Stimulated activated naive CD8-positive, alpha-beta T cell treated with anti-CD3 and anti-CD28 coated beads, Interleukin-15, amount 100 ng/mL, for 72 hours (primary cell): ENCODE data around the gene TRMO.
"Not testable (repeated sequence)": the region's sequence is repeated elsewhere in the genome, so short reads cannot be mapped to it uniquely, and the experiment has no call there.

Experiments used
- ATAC-seq: fragments of 150-1000 bp; cut with Tn5 transposase; 2 replicates; pipeline ENCODE4 v1.10.0; 2021; ENCODE audit warnings: mild to moderate bottlenecking, moderate library complexity
- DNase-seq, 2 donors: peaks; one replicate each; pipeline ENCODE4 v3.0.0; 2021 to 2022
- H3K27ac Mint-ChIP-seq, 2 donors: one replicate each; pipeline ENCODE4 v1.8.0; 2022; ENCODE audit warnings: mild to moderate bottlenecking in 2 of 2, mixed read lengths in 2 of 2, moderate library complexity in 2 of 2
- H3K27me3 Mint-ChIP-seq: one replicate; pipeline ENCODE4 v1.8.0; 2022; ENCODE audit warnings: mixed read lengths
- H3K4me1 Mint-ChIP-seq: one replicate; pipeline ENCODE4 v1.8.0; 2022; ENCODE audit warnings: mild to moderate bottlenecking, mixed read lengths
- H3K4me3 Mint-ChIP-seq, 2 donors: one replicate each; pipeline ENCODE4 v1.8.0; 2022; ENCODE audit warnings: mild to moderate bottlenecking in 2 of 2, mixed read lengths in 2 of 2, moderate library complexity in 1 of 2
- H3K9me3 Mint-ChIP-seq, 2 donors: one replicate each; pipeline ENCODE4 v1.8.0; 2022; ENCODE audit warnings: mixed read lengths in 2 of 2

The TRMO gene

DNA sequence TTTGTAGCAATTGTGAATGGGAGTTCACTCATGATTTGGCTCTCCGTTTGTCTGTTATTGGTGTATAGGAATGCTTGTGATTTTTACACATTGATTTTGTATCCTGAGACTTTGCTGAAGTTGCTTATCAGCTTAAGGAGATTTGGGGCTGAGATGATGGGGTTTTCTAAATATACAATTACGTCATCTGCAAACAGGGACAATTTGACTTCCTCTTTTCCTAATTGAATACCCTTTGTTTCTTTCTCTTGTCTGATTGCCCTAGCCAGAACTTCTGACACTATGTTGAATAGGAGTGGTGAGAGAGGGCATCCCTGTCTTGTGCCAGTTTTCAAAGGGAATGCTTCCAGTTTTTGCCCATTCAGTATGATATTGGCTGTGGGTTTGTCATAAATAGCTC lies 24.8 kb upstream of the TRMO start:
- not testable (repeated sequence) for H3K4me3 Mint-ChIP-seq, DNase-seq, H3K4me1 Mint-ChIP-seq, H3K27ac Mint-ChIP-seq, H3K9me3 Mint-ChIP-seq, ATAC-seq, H3K27me3 Mint-ChIP-seq

DNA sequence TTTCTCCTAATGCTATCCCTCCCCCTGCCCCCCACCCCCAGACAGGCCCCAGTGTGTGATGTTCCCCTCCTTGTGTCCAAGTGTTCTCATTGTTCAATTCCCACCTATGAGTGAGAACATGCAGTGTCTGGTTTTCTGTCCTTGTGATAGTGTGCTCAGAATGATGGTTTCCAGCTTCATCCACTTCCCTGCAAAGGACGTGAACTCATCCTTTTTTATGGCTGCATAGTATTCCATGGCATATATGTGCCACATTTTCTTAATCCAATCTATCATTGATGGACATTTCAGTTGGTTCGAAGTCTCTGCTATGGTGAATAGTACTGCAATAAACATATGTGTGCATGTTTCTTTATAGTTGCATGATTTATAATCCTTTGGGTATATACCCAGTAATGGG lies 23.2 kb upstream of the TRMO start:
- not testable (repeated sequence) for H3K9me3 Mint-ChIP-seq, H3K27me3 Mint-ChIP-seq, H3K4me3 Mint-ChIP-seq, ATAC-seq, H3K4me1 Mint-ChIP-seq, DNase-seq, H3K27ac Mint-ChIP-seq

DNA sequence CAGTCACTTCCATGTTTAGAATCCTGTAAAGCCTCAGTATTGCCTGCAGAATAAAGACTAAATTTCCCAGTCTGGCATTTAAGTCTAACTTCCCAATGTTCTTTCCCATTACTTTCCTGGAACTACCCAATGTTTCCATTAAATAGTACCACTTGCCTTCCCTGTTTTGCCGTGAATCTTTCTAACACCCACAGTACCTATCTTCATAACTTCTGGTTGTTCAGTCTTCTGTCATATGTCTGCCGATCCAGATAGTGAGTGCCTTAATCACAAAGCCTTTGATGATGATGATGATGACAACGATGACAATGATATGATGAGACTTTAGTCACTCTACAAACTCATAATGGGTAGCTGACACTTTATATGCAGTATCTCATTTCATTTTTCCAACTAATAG lies 22.3 kb upstream of the TRMO start:
- H3K4me3 Mint-ChIP-seq = no peak overlapping the region
- H3K27me3 Mint-ChIP-seq = no peaks in the 10 kb centered on the region
- H3K4me1 Mint-ChIP-seq = no peaks in the 10 kb centered on the region
- DNase-seq (no peak), ATAC-seq (no peak)
- H3K27ac Mint-ChIP-seq = no peak overlapping the region
- H3K9me3 Mint-ChIP-seq = no peaks in the 10 kb centered on the region

DNA sequence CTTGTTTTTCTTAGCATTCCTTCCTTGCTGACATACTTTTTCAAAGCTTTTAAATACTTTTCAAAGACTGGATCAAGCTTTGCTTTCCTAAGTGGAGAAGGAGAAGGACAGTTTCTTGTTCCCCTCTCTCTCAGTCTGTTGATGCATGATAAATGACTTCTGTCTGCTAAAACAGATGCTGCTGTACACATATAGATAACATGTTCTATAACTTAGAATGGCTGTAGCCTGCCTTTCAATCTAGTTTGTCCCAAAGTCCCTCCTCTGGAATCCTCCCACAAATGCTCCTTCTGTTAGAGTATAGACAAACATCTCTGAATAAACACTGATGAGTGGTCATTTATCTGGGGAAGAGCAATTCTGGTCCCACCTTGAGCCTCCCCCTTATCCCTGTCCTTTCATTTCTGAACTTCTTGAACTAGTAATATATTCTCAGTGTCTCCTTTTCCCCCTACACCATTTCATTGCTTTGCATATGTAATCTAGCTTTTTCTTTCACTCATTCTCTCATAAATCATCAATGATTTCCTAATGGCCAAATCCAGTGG lies 21.1 kb upstream of the TRMO start:
- DNase-seq = no peak

DNA sequence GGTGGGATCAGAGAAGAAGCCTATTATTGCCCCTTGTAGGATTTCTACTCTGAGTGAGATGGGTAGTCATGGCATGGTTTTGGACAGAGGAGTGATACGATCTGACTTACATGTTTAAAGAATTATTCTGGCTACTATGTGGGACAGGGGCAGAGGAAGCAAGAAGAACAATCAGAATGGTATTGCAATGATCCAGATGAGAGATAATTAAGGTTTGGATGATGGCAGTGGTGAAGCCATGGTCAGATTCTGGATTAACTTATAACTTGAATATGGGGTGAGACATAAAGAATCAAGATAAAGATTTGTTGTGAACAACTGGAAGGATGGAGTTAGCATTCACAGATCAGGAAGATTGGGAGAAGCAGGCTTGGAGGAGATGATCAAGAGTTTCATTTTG lies 19.0 kb upstream of the TRMO start:
- Mint-ChIP-seq H3K9me3 (no peaks in the 10 kb centered on the region), H3K4me3 (no peak overlapping the region), H3K4me1 (peaks cover 15% of the 10 kb centered on the region), H3K27ac (no peak overlapping the region), H3K27me3 (no peaks in the 10 kb centered on the region)
- DNase-seq (no peak), ATAC-seq (no peak)

More for the DNA sequence above, 21.1 kb upstream of the TRMO start:
- Mint-ChIP-seq H3K27ac (no peak overlapping the region), H3K4me3 (no peak overlapping the region), H3K27me3 (no peaks in the 10 kb centered on the region), H3K9me3 (no peaks in the 10 kb centered on the region), H3K4me1 (peaks cover 6% of the 10 kb centered on the region)
- no peak for ATAC-seq

DNA sequence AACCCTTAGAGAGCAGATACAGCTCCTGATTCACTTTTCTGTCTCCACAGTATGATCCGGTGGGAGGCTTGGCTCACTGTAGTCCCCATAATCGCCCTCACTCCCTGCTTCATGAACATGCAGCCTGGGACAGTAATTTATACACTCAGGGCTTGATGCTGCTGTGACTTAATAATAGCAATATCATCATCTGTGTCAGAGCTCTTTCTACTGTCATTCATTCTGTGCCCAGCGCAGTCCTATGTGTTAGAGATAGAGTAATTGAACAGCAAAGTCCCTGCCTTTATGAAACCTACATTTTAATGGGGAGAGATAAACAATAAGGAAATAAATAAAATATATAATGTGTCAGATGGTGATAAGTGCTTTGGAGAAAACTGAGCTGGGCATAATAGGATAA lies 18.4 kb upstream of the TRMO start:
- H3K27me3 Mint-ChIP-seq = no peaks in the 10 kb centered on the region
- no peak overlapping the region for H3K27ac Mint-ChIP-seq
- peaks cover 21% of the 10 kb centered on the region for H3K4me1 Mint-ChIP-seq
- no peak overlapping the region for H3K4me3 Mint-ChIP-seq
- no peak for DNase-seq
- ATAC-seq = no peak
- no peaks in the 10 kb centered on the region for H3K9me3 Mint-ChIP-seq

DNA sequence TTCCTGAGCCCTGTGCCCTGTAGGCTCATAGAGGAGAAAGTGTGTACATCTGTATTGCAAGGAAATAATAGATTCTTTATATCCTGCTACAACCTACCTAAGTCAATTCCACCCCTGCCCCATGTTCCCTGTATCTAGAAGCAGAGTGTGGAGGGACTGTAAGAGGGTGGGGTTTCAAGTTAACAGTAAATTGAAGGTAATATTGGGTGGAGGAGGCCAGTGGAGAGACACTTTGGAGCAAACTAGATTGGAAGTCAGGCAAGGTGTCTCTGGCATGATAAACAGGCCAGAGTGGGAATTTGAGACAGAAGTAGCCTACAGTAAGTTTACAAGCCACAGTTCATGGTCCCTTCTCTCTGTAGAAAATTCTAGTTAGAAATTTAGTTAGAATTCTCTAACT lies 17.9 kb upstream of the TRMO start:
- DNase-seq (no peak), ATAC-seq (no peak)
- H3K27me3 Mint-ChIP-seq = no peaks in the 10 kb centered on the region
- peaks cover 26% of the 10 kb centered on the region for H3K4me1 Mint-ChIP-seq
- no peaks in the 10 kb centered on the region for H3K9me3 Mint-ChIP-seq
- no peak overlapping the region for H3K27ac Mint-ChIP-seq
- H3K4me3 Mint-ChIP-seq = no peak overlapping the region

DNA sequence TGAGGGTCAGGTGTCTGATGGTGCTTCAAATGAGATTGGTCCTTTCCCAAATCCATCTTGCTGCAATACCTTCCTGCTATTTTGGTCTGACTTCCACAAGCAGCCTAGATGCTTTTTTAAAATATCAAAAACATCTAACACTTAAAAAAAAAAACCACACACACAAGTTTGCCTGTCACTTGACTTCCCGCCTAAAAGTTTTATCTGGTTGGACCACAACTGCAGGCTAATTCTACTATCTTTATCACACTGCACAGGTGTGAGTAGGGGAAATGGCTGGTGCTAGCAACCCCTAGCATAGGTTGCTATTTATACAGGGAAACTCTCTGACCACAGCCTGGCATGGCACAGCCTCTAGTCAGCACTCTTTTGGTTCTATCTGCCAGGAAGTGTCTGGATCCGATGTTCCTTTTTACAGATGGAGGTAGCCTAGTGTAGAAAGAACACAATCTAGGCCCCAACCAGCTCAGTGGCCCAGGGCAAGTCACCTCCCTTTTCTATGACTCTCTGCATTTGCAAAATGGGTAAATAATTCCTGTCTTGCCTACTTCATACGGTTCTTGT lies 15.9 kb upstream of the TRMO start, which contains the start of gene HEMGN:
Gene HEMGN (minus strand): TSS at position 92 of the 564 bp plus-strand sequence. CDS start 36 bp downstream, at position 56.
- Mint-ChIP-seq H3K27me3 (no peaks in the 10 kb centered on the region), H3K4me3 (peak within 1 kb of the TSS; percentile 33 to 59), H3K4me1 (peaks cover 43% of the 10 kb centered on the region), H3K27ac (peak within 1 kb of the TSS; percentile 60 to 82), H3K9me3 (no peaks in the 10 kb centered on the region)
- DNase-seq = peak in 1 of 2 donors; percentile 37
- ATAC-seq = peak; percentile 91

DNA sequence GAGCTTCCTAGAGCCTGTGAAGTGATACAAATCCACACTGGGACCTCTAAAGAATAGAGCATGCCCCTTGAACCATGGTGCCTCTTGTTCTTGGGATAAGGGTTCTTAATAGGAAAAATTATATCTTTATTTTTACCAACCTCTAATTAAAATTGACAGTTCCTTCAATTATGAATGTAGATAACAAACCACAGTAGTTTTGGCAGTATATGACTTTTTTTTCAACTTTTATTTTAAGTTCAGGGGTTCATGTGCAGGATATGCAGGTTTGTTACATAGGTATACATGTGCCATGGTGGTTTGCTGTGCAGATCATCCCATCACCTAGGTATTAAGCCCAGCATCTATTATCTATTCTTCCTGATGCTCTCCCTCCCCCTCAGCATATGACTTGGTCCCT lies 14.7 kb upstream of the TRMO start:
- Mint-ChIP-seq H3K9me3 (no peaks in the 10 kb centered on the region), H3K27me3 (no peaks in the 10 kb centered on the region), H3K4me1 (peaks cover 43% of the 10 kb centered on the region), H3K27ac (no peak overlapping the region), H3K4me3 (no peak overlapping the region)
- DNase-seq (no peak), ATAC-seq (no peak)

DNA sequence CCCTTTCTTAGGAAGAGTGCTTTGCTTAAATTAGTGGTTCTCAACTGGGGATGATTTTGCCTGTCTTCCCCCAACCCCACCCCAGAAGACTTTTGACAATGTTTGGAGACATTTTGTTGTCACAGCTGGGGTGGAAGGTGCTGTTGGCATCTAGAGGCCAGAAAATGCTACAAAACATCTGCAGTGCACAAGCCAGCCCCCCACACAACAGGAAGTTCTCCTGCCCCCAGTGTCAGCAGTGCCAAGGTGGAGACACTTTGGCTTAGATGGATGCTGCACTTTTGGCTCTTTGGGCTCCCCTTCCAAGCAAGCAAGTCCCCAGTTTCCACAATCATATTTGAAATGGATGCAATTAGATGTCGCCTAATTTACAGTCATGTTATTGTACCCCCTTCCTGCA lies 13.0 kb upstream of the TRMO start:
- no peak for ATAC-seq
- Mint-ChIP-seq H3K9me3 (no peaks in the 10 kb centered on the region), H3K27me3 (no peaks in the 10 kb centered on the region), H3K27ac (no peak overlapping the region), H3K4me3 (no peak overlapping the region), H3K4me1 (peaks cover 58% of the 10 kb centered on the region)
- DNase-seq = no peak

DNA sequence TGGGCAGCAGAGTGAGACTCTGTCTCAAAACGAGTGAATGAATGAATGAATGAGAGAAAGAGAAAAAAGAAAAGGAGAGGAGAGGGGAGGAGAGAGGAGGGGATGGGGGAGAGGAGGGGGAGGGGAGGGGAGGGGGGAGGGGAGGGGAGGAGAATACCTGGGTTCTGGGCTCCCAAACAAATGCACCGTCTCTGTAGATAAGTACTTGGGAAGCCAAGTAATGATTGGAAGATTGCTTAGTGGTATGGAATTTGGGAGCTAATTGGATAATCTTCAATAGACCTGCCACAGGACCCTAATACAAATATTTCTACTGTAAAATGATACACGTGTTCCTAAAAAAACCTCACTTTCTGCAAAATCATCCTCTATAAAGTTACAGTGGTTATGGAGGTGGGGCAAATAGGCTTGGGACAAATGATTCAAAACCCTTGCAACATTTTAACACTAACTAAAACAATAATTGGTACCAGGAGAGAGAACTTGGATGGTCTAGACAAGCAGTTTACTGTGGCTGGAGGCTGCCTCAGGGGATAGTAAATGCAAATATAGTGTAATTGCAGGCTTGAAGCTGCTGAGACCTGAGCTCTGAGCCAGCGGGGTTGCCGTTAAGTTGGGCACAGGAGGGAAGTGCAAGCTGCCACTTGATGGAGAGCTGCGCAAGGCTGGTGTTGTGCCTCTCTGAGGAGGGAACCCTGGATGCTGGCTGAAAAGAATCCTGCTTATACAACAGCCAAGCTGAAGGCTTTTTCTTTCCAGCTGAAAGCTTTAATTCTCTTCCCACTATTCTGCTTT lies 12.2 kb upstream of the TRMO start:
- DNase-seq (no peak), ATAC-seq (no peak)
- no peaks in the 10 kb centered on the region for H3K27me3 Mint-ChIP-seq

DNA sequence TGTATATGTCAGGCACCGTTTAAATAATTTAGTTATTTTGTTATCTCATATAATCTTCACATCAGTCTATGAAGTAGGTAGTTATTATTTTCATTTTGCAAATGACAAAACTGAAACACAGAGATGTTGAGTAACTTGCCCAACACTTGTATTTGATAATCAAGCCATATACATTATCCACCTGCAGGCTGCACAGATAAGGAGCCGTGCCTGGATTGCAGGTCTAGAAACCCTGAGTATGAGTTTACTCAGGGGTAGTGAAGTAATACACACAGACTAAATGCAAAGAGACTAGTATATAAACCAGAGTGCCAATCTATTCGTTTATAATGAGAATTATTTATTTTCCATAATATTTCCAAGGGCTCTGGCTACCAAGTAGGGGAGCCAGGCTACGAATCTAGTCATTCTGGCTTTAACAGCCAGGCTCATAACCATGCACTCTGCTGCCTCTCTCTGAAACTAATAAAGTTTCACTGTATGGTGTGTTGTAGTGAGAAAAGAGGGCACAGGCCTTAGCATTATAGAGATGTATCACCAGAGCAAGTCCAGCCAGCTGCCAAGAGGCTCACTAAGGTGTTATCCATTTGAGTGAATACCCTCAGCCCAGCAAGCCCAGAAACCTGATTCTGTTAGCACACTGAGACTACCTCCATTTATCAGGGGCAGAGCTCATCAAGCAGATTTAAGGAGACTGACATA lies 11.1 kb upstream of the TRMO start:
- no peak overlapping the region for H3K4me3 Mint-ChIP-seq
- H3K4me1 Mint-ChIP-seq = peaks cover 61% of the 10 kb centered on the region
- no peaks in the 10 kb centered on the region for H3K9me3 Mint-ChIP-seq
- no peak for ATAC-seq
- H3K27ac Mint-ChIP-seq = no peak overlapping the region
- H3K27me3 Mint-ChIP-seq = no peaks in the 10 kb centered on the region
- no peak for DNase-seq

More for the DNA sequence above, 12.2 kb upstream of the TRMO start:
- no peaks in the 10 kb centered on the region for H3K9me3 Mint-ChIP-seq
- H3K4me3 Mint-ChIP-seq = no peak overlapping the region
- H3K27ac Mint-ChIP-seq = no peak overlapping the region
- H3K4me1 Mint-ChIP-seq = peaks cover 65% of the 10 kb centered on the region

DNA sequence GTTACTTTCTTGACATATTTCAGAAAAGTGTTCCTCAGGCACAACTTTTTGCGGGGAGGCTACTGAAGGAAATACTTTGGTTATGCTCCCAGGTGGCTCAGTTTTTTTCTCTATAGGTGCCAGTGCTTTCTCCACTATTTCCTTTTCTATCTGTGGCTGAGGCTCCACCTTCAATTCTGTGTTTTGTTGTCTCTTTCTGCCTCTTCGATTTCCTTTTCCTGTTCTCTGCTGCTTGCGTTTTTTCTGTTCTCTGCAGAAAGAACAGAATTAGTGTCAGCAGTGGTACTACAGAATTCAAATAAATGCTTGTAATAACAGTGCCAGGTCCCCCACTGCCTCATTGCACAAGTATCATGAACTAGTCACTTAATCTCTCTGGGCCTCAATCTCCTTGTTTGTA lies 8.7 kb upstream of the TRMO start:
- H3K4me3 Mint-ChIP-seq = peak overlapping the region; percentile 69 to 72
- peak; percentile 42 for ATAC-seq
- H3K27me3 Mint-ChIP-seq = no peaks in the 10 kb centered on the region
- H3K9me3 Mint-ChIP-seq = no peaks in the 10 kb centered on the region
- peak overlapping the region; percentile 85 to 95 for H3K27ac Mint-ChIP-seq
- DNase-seq = no peak
- H3K4me1 Mint-ChIP-seq = peaks cover 48% of the 10 kb centered on the region

DNA sequence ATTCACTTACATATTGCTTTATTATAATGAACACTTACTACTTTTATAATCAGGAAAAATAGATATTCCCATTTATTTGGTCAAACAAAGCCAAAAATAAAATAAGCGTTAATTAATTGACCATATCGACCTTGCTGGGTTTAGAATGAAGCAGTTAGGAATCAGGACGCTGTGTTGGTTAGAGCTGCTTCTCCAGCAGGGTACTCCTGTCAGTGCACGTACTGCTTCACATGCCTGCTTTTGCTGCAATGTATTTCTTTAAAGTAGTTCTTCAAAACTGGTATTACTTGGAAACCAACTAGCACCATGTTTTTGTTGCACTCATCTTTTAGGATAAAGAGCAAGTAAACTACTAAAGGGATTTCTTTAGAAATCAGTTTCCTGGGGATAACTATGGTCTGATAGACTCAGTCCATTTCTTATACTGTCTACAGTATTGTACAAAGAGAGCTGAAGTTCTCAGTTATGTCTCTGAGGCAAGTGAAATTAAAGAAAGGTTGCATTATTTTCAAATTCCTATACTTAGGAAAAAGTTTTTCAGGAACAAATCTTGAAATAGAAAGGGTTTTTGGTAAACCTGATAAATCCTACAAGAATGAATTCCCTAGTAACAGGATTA lies 6.8 kb upstream of the TRMO start:
- ATAC-seq (peak; percentile 69), DNase-seq (no peak)
- peaks cover 35% of the 10 kb centered on the region for H3K4me1 Mint-ChIP-seq
- peak overlapping the region in 1 of 2 donors; percentile 80 for H3K27ac Mint-ChIP-seq
- peak overlapping the region; percentile 51 to 71 for H3K4me3 Mint-ChIP-seq
- H3K27me3 Mint-ChIP-seq = no peaks in the 10 kb centered on the region
- H3K9me3 Mint-ChIP-seq = no peaks in the 10 kb centered on the region

DNA sequence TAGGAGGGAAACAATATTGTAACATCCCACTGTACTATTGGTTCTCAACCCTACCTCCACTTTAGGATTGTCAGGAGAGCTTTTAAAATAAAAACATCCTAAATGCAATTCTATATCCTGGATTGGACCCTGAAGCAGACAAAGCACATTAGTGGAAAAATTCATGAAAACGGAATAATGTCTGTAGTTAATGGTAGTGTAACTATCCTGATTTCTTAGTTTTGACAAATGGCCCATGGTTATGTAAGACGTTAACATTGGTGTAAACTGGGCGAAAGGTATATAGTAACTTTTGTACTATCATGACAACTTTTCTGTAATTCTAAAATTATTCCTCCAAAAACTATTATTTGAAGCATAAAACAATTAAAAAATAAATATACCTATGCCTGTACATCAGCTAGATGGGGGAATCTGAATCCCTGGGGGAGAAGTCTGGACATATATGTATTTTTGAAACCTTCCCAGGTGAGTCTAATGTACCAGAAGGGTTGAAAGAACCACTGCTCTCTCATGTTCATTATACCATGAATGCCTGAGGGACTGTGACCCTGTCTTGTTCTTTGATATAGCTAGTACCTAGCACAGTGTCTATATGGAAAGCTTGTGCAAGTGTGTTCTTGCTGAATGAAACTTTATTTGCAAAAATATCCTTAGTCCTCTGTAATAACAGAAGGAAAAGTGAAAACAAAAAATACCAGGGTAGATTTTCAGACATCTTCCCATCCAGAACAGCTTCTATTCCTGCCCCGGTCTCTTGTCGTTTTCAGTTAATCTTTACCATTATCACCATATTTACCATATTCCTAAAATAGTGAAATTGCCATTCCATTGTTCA lies 3.4 kb upstream of the TRMO start:
- no peak overlapping the region for H3K4me3 Mint-ChIP-seq
- ATAC-seq = no peak
- no peak for DNase-seq
- H3K27me3 Mint-ChIP-seq = no peaks in the 10 kb centered on the region
- H3K9me3 Mint-ChIP-seq = no peaks in the 10 kb centered on the region
- no peak overlapping the region for H3K27ac Mint-ChIP-seq
- H3K4me1 Mint-ChIP-seq = peaks cover 35% of the 10 kb centered on the region
